OCI-LY3 (cell line): Measurements from ENCODE around the gene MAGI2.

Experiments used
- H2AFZ ChIP-seq: fragments of 200-600, 300-600 bp; shearing (Covaris generic); 2 replicates; pipeline ENCODE4 v1.6.0; 2014; ENCODE audit warnings: antibody characterized with exemption, low read depth, low read length
- H3K27ac ChIP-seq: fragments of 200-600, 300-600 bp; sonication (generic); 2 replicates; pipeline ENCODE4 v1.5.1; 2014; ENCODE audit warnings: mild to moderate bottlenecking, low read length, moderate library complexity, mixed read lengths
- H3K27me3 ChIP-seq: fragments of 200-600, 300-600 bp; sonication (generic); 2 replicates; pipeline ENCODE4 v1.6.1; 2014; ENCODE audit warnings: low read depth, low read length, mixed read lengths
- H3K36me3 ChIP-seq: fragments of 200-600, 300-600 bp; sonication (generic); replicated peaks from 2 replicates; pipeline ENCODE3; 2014; ENCODE audit warnings: low read depth, low read length, mixed read lengths
- H3K4me1 ChIP-seq: fragments of 300-600, 200-600 bp; sonication (generic); 2 replicates; pipeline ENCODE4 v1.6.1; 2014; ENCODE audit warnings: low read length, mixed read lengths
- H3K4me2 ChIP-seq: fragments of 200-600, 300-600 bp; sonication (generic); 2 replicates; pipeline ENCODE4 v1.6.1; 2014; ENCODE audit warnings: low read length, mixed read lengths
- H3K4me3 ChIP-seq: fragments of 300-600, 200-600 bp; sonication (generic); 2 replicates; pipeline ENCODE4 v1.5.1; 2014; ENCODE audit warnings: antibody characterized with exemption, mild to moderate bottlenecking, low read length, moderate library complexity
- H3K79me2 ChIP-seq: fragments of 300-600, 200-600 bp; shearing (Covaris generic); 2 replicates; pipeline ENCODE4 v1.6.1; 2014; ENCODE audit warnings: mild to moderate bottlenecking, low read length, mixed read lengths
- H3K9ac ChIP-seq: fragments of 300-600, 200-600 bp; shearing (Covaris generic); 2 replicates; pipeline ENCODE4 v1.6.0; 2014; ENCODE audit warnings: mild to moderate bottlenecking, low read length, moderate library complexity
- H3K9me3 ChIP-seq: fragments of 200-600, 300-600 bp; shearing (Covaris generic); 2 replicates; pipeline ENCODE4 v1.6.1; 2014; ENCODE audit warnings: low read length, mixed read lengths; ENCODE audit not compliant: insufficient read depth
- H4K20me1 ChIP-seq: fragments of 200-600, 300-600 bp; sonication (generic); 2 replicates; pipeline ENCODE4 v1.6.1; 2016; ENCODE audit warnings: low read length, mixed read lengths; ENCODE audit not compliant: insufficient read depth
- CTCF ChIP-seq: fragments of 200-600, 300-600 bp; sonication (generic); IDR thresholded peaks from 2 replicates; pipeline ENCODE4 v1.5.1; 2014; ENCODE audit warnings: antibody characterized with exemption, low read length, low read depth
- EZH2phosphoT487 ChIP-seq: fragments of 200-600 bp; shearing (Covaris generic); IDR thresholded peaks from 2 replicates; pipeline ENCODE4 v1.6.1; 2018; ENCODE audit warnings: antibody characterized with exemption, mixed run types, low read depth

The MAGI2 gene

GRCh38 chr7:77983973-77984372 lies 1469.5 kb downstream of the MAGI2 start:
- no peak overlapping the region for H3K4me3 ChIP-seq
- H3K27ac ChIP-seq: no peak overlapping the region
- H4K20me1 ChIP-seq: no peaks in the 10 kb centered on the region
- no peaks in the 10 kb centered on the region for H3K4me1 ChIP-seq
- no peaks in the 10 kb centered on the region for H3K79me2 ChIP-seq
- H3K4me2 ChIP-seq: no peak overlapping the region
- H3K9me3 ChIP-seq: no peaks in the 10 kb centered on the region
- H2AFZ ChIP-seq: no peak overlapping the region
- H3K9ac ChIP-seq: no peak overlapping the region
- no peaks in the 10 kb centered on the region for H3K27me3 ChIP-seq
- no peaks in the 10 kb centered on the region for H3K36me3 ChIP-seq
- TF ChIP-seq CTCF (no peak), EZH2phosphoT487 (no peak)

- H3K9me3 ChIP-seq: no peaks in the 10 kb centered on the region
- H3K4me2 ChIP-seq: no peak overlapping the region
- H3K79me2 ChIP-seq: no peaks in the 10 kb centered on the region
- no peak overlapping the region; the same call in 1 of the 2 replicates for H2AFZ ChIP-seq
- H3K27me3 ChIP-seq: no peaks in the 10 kb centered on the region
- TF ChIP-seq EZH2phosphoT487 (no peak), CTCF (no peak)
- no peaks in the 10 kb centered on the region for H3K36me3 ChIP-seq
- no peak overlapping the region for H3K4me3 ChIP-seq
- no peak overlapping the region for H3K27ac ChIP-seq
- no peaks in the 10 kb centered on the region for H4K20me1 ChIP-seq
- H3K4me1 ChIP-seq: no peaks in the 10 kb centered on the region
- H3K9ac ChIP-seq: no peak overlapping the region
Measured at GRCh38 chr7:77982926-77983550, 1470.4 kb downstream of the MAGI2 start.

GRCh38 chr7:77980087-77980713 lies 1473.3 kb downstream of the MAGI2 start:
- Histone ChIP-seq H3K27ac (no peak overlapping the region), H4K20me1 (no peaks in the 10 kb centered on the region), H3K4me1 (no peaks in the 10 kb centered on the region), H3K4me2 (no peak overlapping the region), H3K27me3 (no peaks in the 10 kb centered on the region), H2AFZ (no peak overlapping the region), H3K9me3 (no peaks in the 10 kb centered on the region), H3K4me3 (no peak overlapping the region), H3K9ac (no peak overlapping the region), H3K36me3 (no peaks in the 10 kb centered on the region), H3K79me2 (no peaks in the 10 kb centered on the region)
- TF ChIP-seq EZH2phosphoT487 (no peak), CTCF (no peak)

GRCh38 chr7:77979219-77979618 lies 1474.2 kb downstream of the MAGI2 start:
- TF ChIP-seq CTCF (no peak), EZH2phosphoT487 (no peak)
- no peak overlapping the region for H2AFZ ChIP-seq
- no peaks in the 10 kb centered on the region for H4K20me1 ChIP-seq
- no peak overlapping the region for H3K4me3 ChIP-seq
- H3K27me3 ChIP-seq: no peaks in the 10 kb centered on the region
- no peaks in the 10 kb centered on the region for H3K36me3 ChIP-seq
- H3K27ac ChIP-seq: no peak overlapping the region
- no peak overlapping the region for H3K9ac ChIP-seq
- H3K9me3 ChIP-seq: no peaks in the 10 kb centered on the region
- H3K4me1 ChIP-seq: no peaks in the 10 kb centered on the region
- no peaks in the 10 kb centered on the region for H3K79me2 ChIP-seq
- H3K4me2 ChIP-seq: no peak overlapping the region
